Ascending aorta (tissue), 2 donors: ENCODE data around the gene EEF1G. TPM values are rescaled to one million over a fixed set of nuclear protein-coding genes. Genes with fewer than 3 reads are reported as not detected.
"Not testable (repeated sequence)": the region's sequence is repeated elsewhere in the genome, so short reads cannot be mapped to it uniquely, and the experiment has no call there.

Experiments used
- DNase-seq, 2 donors: peaks; one replicate each; pipeline ENCODE4 v3.0.0-alpha.2; 2019; ENCODE audit warnings: low spot score in 2 of 2
- H3K27ac ChIP-seq, 2 donors: fragments of 200-600 bp; sonication (generic); one replicate each; pipeline ENCODE4 v1.5.1; 2016 to 2017; ENCODE audit warnings: mild to moderate bottlenecking in 1 of 2
- H3K27me3 ChIP-seq: fragments of 200-600 bp; sonication (generic); one replicate; pipeline ENCODE4 v1.5.1; 2017
- H3K36me3 ChIP-seq, 2 donors: fragments of 200-600 bp; sonication (generic); one replicate each; pipeline ENCODE4 v1.5.1; 2016
- H3K4me1 ChIP-seq, 2 donors: fragments of 200-600 bp; sonication (generic); one replicate each; pipeline ENCODE4 v1.5.1; 2016 to 2017; ENCODE audit warnings: mild to moderate bottlenecking in 1 of 2
- H3K4me3 ChIP-seq, 2 donors: fragments of 200-600 bp; sonication (generic); one replicate each; pipeline ENCODE4 v1.5.1; 2016 to 2017; ENCODE audit warnings: mild to moderate bottlenecking in 1 of 2
- H3K9me3 ChIP-seq, 2 donors: fragments of 200-600 bp; sonication (generic); one replicate each; pipeline ENCODE4 v1.5.1; 2016
- intact Hi-C: fragments of 100-400 bp; cut with DNase I; formaldehyde crosslinking; loops from one replicate; pipeline ENCODE4 v1.15.1; 2023
- total RNA-seq: library from RNA; depleted of rRNA; stranded (reverse); fragments of >200 nt; gene quantifications from one replicate; pipeline ENCODE4 v1.1.0, GENCODE V29; 2016
- TF ChIP-seq, protein P1 (sequence below), 3 experiments: fragments of 200-600 bp in 2 of 3; fragments of 450-650 bp in 1 of 3; sonication (generic) in 2 of 3; IDR thresholded peaks; one replicate each; pipeline ENCODE4 v1.5.1; 2016 to 2019; ENCODE audit warnings: antibody characterized with exemption in 3 of 3, mild to moderate bottlenecking in 1 of 3, moderate library complexity in 1 of 3

Gene EEF1G
- total RNA-seq, 1 donor from 2014 or later = 1,083 TPM

DNA sequence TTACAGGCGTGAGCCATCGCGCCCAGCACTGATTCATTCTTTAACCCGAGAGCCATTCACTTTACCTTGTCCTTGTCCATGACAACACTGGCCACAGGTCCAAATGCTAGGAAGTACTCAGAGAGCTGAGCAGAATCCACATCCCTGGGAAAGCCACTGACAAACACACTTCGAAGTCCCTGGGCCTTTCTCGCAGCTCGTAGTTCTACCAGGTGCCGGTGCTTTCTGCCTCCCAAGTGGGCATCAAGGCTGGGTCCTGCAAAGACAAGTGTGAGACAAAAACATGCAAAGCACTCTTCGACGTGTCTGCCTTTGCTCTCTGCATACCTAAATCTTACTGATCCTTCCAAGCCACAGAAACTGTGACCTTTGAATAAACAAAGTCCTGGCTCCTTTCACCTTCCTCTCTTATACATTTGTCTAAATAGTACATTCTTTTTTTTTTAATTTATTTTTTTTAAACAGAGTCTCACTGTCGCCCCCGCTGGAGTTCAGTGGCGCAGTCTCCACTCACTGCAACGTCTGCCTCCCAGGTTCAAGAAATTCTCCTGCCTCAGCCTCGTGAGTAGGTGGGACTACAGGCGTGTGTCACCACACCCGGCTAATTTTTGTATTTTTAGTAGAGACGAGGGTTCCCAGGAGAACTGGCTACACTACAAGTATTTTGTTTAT, 15.4 kb upstream of the EEF1G start:
- H3K27me3 ChIP-seq = no peaks in the 10 kb centered on the region
- intact Hi-C loops = no loop called here
- H3K27ac ChIP-seq = no peak overlapping the region
- no peaks in the 10 kb centered on the region for H3K9me3 ChIP-seq
- TF ChIP-seq, protein P1, sequence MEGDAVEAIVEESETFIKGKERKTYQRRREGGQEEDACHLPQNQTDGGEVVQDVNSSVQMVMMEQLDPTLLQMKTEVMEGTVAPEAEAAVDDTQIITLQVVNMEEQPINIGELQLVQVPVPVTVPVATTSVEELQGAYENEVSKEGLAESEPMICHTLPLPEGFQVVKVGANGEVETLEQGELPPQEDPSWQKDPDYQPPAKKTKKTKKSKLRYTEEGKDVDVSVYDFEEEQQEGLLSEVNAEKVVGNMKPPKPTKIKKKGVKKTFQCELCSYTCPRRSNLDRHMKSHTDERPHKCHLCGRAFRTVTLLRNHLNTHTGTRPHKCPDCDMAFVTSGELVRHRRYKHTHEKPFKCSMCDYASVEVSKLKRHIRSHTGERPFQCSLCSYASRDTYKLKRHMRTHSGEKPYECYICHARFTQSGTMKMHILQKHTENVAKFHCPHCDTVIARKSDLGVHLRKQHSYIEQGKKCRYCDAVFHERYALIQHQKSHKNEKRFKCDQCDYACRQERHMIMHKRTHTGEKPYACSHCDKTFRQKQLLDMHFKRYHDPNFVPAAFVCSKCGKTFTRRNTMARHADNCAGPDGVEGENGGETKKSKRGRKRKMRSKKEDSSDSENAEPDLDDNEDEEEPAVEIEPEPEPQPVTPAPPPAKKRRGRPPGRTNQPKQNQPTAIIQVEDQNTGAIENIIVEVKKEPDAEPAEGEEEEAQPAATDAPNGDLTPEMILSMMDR (IDR thresholded peaks at IDR 0.05) = no peak
- H3K4me1 ChIP-seq = peaks cover 10 to 20% of the 10 kb centered on the region in 2 donors
- no peak overlapping the region for H3K4me3 ChIP-seq
- no peak for DNase-seq
- H3K36me3 ChIP-seq = peaks cover 34 to 35% of the 10 kb centered on the region in 2 donors

- H3K4me3 ChIP-seq, intact Hi-C loops, H3K9me3 ChIP-seq, H3K4me1 ChIP-seq, H3K27me3 ChIP-seq, DNase-seq, H3K27ac ChIP-seq: not testable (repeated sequence)
- H3K36me3 ChIP-seq = peaks cover 42 to 47% of the 10 kb centered on the region in 2 donors
Observed at GRCh38 chr11:62585356-62585755, 11.7 kb upstream of the EEF1G start.

GRCh38 chr11:62581735-62582134, 8.0 kb upstream of the EEF1G start:
- intact Hi-C loops = not testable (repeated sequence)
- H3K36me3 ChIP-seq = peaks cover 40 to 54% of the 10 kb centered on the region in 2 donors

DNA sequence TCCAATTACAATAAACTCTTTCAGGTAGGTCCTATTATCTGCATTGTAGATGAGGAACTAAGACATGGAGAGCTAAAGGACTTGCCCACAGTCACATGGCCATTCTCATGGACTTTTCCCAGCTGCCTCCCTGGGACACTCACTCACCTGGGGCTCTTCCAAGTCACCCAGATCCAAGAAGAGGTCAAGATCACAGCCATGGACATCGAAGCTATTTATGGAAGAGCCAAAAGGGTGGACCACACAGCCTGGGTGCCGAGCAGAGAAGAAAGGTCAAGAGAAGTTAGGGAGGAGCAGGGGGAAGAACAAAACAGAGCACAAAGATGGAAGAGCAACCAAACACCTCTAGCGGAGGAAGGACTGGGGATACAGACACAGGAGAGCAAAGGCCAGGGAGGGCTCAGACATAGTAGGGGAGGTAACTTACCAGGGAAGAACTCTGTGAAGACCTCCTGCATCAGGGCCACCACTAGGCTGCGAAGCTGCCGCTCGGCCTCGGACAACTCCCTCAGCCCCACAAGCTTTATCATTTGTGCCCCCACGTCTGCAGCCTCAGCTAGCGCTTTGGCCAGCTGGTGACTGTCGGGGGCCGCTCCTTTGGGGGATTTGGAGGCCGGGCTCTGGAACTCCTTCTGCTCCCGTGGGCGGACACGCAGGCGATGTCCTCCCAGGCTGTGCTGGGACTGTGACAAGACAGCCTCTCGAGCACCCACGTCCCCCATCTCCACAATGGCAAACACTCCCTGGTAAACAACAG, 7.4 kb upstream of the EEF1G start:
- H3K9me3 ChIP-seq = no peaks in the 10 kb centered on the region
- intact Hi-C loops = no loop called here
- H3K36me3 ChIP-seq = peaks cover 35 to 60% of the 10 kb centered on the region in 2 donors
- no peak overlapping the region for H3K27ac ChIP-seq
- H3K27me3 ChIP-seq = no peaks in the 10 kb centered on the region
- H3K4me3 ChIP-seq = no peak overlapping the region
- DNase-seq = no peak
- H3K4me1 ChIP-seq = no peaks in the 10 kb centered on the region
- TF ChIP-seq, protein P1 (IDR thresholded peaks at IDR 0.05) = no peak

More at GRCh38 chr11:62581735-62582134, 8.0 kb upstream of the EEF1G start:
- DNase-seq, H3K27ac ChIP-seq, H3K4me1 ChIP-seq, H3K9me3 ChIP-seq, H3K4me3 ChIP-seq, H3K27me3 ChIP-seq: not testable (repeated sequence)

DNA sequence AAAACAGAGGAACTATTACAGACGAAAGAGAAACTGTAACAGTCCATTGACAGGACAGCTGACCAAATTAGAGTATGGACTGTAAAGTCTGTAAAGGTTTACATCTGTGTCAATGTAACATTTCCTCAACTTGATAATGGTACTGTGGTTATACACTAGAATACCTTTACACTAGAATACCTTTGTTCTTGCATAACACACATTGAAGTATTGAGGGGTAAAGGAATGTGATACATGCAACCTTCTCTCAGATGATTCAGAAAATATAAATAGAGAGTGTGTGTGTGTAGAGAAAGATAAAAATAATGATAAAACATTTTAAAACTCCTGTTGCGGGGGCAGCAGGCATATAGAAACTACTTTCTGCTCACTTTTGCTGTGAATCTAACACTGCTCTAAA, 5.6 kb upstream of the EEF1G start:
- Histone ChIP-seq H3K27ac (no peak overlapping the region), H3K4me3 (no peak overlapping the region), H3K27me3 (no peaks in the 10 kb centered on the region), H3K36me3 (peaks cover 26 to 51% of the 10 kb centered on the region in 2 donors), H3K4me1 (peaks cover 8 to 10% of the 10 kb centered on the region in 2 donors), H3K9me3 (no peaks in the 10 kb centered on the region)
- TF ChIP-seq, protein P1 (IDR thresholded peaks at IDR 0.05) = no peak
- intact Hi-C loops = no loop called here
- no peak for DNase-seq

GRCh38 chr11:62578541-62578940, 4.8 kb upstream of the EEF1G start:
- Histone ChIP-seq H3K4me1 (peaks cover 8 to 10% of the 10 kb centered on the region in 2 donors), H3K4me3 (no peak overlapping the region), H3K9me3 (no peaks in the 10 kb centered on the region), H3K27ac (no peak overlapping the region), H3K36me3 (peaks cover 26 to 46% of the 10 kb centered on the region in 2 donors), H3K27me3 (no peaks in the 10 kb centered on the region)
- TF ChIP-seq, protein P1 (IDR thresholded peaks at IDR 0.05) = no peak
- intact Hi-C loops = no loop called here
- DNase-seq = no peak
